K562 (cell line): ENCODE measurements around the gene MIDN. TPM values are rescaled to one million over a fixed set of nuclear protein-coding genes. Genes with fewer than 3 reads are reported as not detected.

Source experiments
- ARID1B ChIP-seq: fragments of 450-650 bp; IDR thresholded peaks from 2 replicates; pipeline ENCODE4 v1.6.1; 2016; ENCODE audit warnings: antibody characterized with exemption, mild to moderate bottlenecking, inconsistent platforms
- ARNT ChIP-seq, 2 experiments: fragments of 450-650 bp; IDR thresholded peaks; 2 replicates each; pipeline ENCODE4 v1.6.1; 2016; ENCODE audit warnings: mild to moderate bottlenecking in 1 of 2
- GTF2E2 ChIP-seq: fragments of 200-800 bp; sonication (Bioruptor generic); IDR thresholded peaks from 2 replicates; pipeline ENCODE4 v1.6.1; 2016; ENCODE audit warnings: missing genetic modification characterization, missing compliant biosample characterization
- HDAC3 ChIP-seq: fragments of 450-650 bp; IDR thresholded peaks from 2 replicates; pipeline ENCODE4 v1.6.1; 2018; ENCODE audit warnings: borderline replicate concordance, mild to moderate bottlenecking, moderate library complexity; ENCODE audit not compliant: partially characterized antibody
- HMG20B ChIP-seq: fragments of 250-450 bp; sonication (Bioruptor Pico); IDR thresholded peaks from 2 replicates; pipeline ENCODE4 v1.5.0; 2021; ENCODE audit warnings: mild to moderate bottlenecking
- NBN ChIP-seq: fragments of 450-650 bp; IDR thresholded peaks from 2 replicates; pipeline ENCODE4 v1.6.1; 2016; ENCODE audit warnings: low read depth, mild to moderate bottlenecking
- NFATC3 ChIP-seq: fragments of 450-650 bp; IDR thresholded peaks from 2 replicates; pipeline ENCODE4 v1.6.1; 2017; ENCODE audit warnings: mild to moderate bottlenecking
- NFYB ChIP-seq: IDR thresholded peaks from 2 replicates; pipeline ENCODE4 v1.6.1; 2011; ENCODE audit warnings: mild to moderate bottlenecking, moderate library complexity; ENCODE audit not compliant: insufficient read length; ENCODE audit errors: extremely low read depth
- NR4A1 ChIP-seq, 2 experiments: fragments of 250-450 bp in 1 of 2; fragments of 450-650 bp in 1 of 2; sonication (Bioruptor Pico) in 1 of 2; IDR thresholded peaks; 2 replicates each; pipeline versions ENCODE4 v1.4.0 to v1.6.1; 2016 to 2020; ENCODE audit warnings: mild to moderate bottlenecking in 2 of 2, missing compliant biosample characterization in 1 of 2, missing genetic modification characterization in 1 of 2, moderate library complexity in 1 of 2
- POLR3G ChIP-seq: IDR thresholded peaks from 2 replicates; pipeline ENCODE4 v1.6.1; 2011; ENCODE audit not compliant: insufficient read length, insufficient replicate concordance; ENCODE audit errors: extremely low read depth
- SAFB2 ChIP-seq: fragments of 200-400 bp; formaldehyde crosslinking; IDR thresholded peaks from 2 replicates; pipeline ENCODE4 v1.6.1; 2018; ENCODE audit warnings: borderline replicate concordance, low read length, low read depth, moderate library complexity; ENCODE audit not compliant: severe bottlenecking
- SREBF2 ChIP-seq: sonication (generic); formaldehyde crosslinking; IDR thresholded peaks from 2 replicates; pipeline ENCODE4 v1.4.0; 2020; ENCODE audit warnings: mild to moderate bottlenecking, missing genetic modification reagents
- TRIM28 ChIP-seq: fragments of 450-650 bp; IDR thresholded peaks from 2 replicates; pipeline ENCODE4 v1.6.1; 2017
- ZC3H4 ChIP-seq: sonication (generic); formaldehyde crosslinking; IDR thresholded peaks from 2 replicates; pipeline ENCODE4 v1.9.0; 2021; ENCODE audit warnings: missing genetic modification reagents, borderline replicate concordance
- ZNF324 ChIP-seq: fragments of 250-450 bp; sonication (Bioruptor Pico); IDR thresholded peaks from 2 replicates; pipeline ENCODE4 v1.4.0; 2020; ENCODE audit warnings: mild to moderate bottlenecking
- ZNF668 ChIP-seq: fragments of 250-450 bp; sonication (Bioruptor Pico); IDR thresholded peaks from 2 replicates; pipeline ENCODE4 v1.8.0; 2022; ENCODE audit warnings: mild to moderate bottlenecking, inconsistent platforms
- ZNF764 ChIP-seq: fragments of 250-450 bp; sonication (Bioruptor Pico); IDR thresholded peaks from 2 replicates; pipeline ENCODE4 v1.4.0; 2020; ENCODE audit warnings: low read depth, mild to moderate bottlenecking, moderate library complexity
- polyA plus RNA-seq, 8 experiments: library from polyadenylated mRNA; depleted of rRNA in 4 of 8; stranded (reverse) in 5 of 8; unstranded in 3 of 8; fragments of >200 nt; fragmentation: Nextera tagmentation in 2 of 8; fragmentation: Illumina TruSeq in 1 of 8; extraction: Ambion mirVana in 2 of 8; extraction: Trizol in 1 of 8; gene quantifications; 2 replicates each; pipeline versions ENCODE4 v1.2.1 to v1.2.3, GENCODE V29; 2011 to 2014; ENCODE audit warnings: inconsistent platforms in 1 of 8, missing spikeins in 1 of 8
- total RNA-seq, 7 experiments: library from RNA; depleted of rRNA in 6 of 7; stranded (reverse); fragments of >200 nt in 6 of 7; fragmentation: Illumina TruSeq in 2 of 7; extraction: Trizol in 2 of 7; gene quantifications; 2 replicates each; pipeline versions ENCODE4 v1.2.1 to v1.2.3, GENCODE V29; 2011 to 2021; ENCODE audit warnings: low replicate concordance in 1 of 7
- TF ChIP-seq, protein P1 (sequence below): fragments of 250-450 bp; sonication (Bioruptor Pico); IDR thresholded peaks from 2 replicates; pipeline ENCODE4 v1.8.0; 2021; ENCODE audit warnings: mild to moderate bottlenecking, moderate library complexity
- TF ChIP-seq, protein P2 (sequence below): fragments of 250-450 bp; sonication (Bioruptor Pico); IDR thresholded peaks from 2 replicates; pipeline ENCODE4 v1.5.0; 2021
- TF ChIP-seq, protein P3 (sequence below), 2 experiments: fragments of 450-650 bp; conservative IDR thresholded peaks; 2 replicates each; pipeline ENCODE4 v1.6.1; 2017; ENCODE audit warnings: mild to moderate bottlenecking in 2 of 2, moderate library complexity in 2 of 2
- TF ChIP-seq, protein P4 (sequence below): fragments of 250-450 bp; sonication (Bioruptor Pico); IDR thresholded peaks from 2 replicates; pipeline ENCODE4 v1.4.0; 2020
- TF ChIP-seq, protein P5 (sequence below): sonication (generic); formaldehyde crosslinking; IDR thresholded peaks from 2 replicates; pipeline ENCODE4 v1.8.1; 2023; ENCODE audit warnings: mild to moderate bottlenecking, missing genetic modification reagents, moderate library complexity

The MIDN gene
- total and polyA plus RNA-seq, 9 of the 15 experiments (the other 6 are each of a cell fraction or from before 2014, with no cell fraction given), result 0.17 to 120 (median 10.1) TPM

DNA sequence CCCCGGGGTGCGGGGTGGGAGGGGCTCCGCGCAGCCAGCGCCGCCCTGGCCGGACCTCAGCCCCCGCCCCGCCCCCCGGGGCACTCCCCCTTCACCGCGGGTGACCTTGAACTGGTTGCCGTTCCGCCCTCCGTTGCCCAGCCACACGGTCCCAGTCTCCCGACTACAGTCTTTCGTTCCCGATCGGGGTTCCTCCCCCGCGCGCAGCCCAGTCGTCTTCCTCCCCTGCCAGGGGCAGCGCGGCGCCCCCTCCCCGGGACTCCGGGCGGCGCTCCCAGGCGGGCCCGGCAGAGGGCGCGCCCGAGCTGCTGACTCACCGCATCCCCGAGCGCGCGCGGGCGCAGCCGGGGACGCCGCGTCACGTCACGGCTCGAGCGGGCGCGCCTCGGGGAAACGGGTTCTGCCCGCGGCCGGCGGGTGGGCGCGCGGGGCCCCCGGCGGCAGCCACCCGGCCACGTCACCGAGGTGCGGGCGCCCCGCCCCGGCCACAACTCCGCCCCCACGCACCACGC lies 459 bp downstream of the MIDN start (continued):
- TF ChIP-seq, protein P1, sequence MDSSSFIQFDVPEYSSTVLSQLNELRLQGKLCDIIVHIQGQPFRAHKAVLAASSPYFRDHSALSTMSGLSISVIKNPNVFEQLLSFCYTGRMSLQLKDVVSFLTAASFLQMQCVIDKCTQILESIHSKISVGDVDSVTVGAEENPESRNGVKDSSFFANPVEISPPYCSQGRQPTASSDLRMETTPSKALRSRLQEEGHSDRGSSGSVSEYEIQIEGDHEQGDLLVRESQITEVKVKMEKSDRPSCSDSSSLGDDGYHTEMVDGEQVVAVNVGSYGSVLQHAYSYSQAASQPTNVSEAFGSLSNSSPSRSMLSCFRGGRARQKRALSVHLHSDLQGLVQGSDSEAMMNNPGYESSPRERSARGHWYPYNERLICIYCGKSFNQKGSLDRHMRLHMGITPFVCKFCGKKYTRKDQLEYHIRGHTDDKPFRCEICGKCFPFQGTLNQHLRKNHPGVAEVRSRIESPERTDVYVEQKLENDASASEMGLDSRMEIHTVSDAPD, result no peak
- TF ChIP-seq SREBF2 (CRISPR knock-in tag) (no peak), HMG20B (no peak), NFYB (no peak), NBN (peak; percentile 32; the same call in 1 of the 2 replicates), ZNF668 (CRISPR knock-in tag) (no peak), ARNT (IDR thresholded peaks at IDR 0.05) (no peak), ZNF764 (no peak), NFATC3 (no peak), NR4A1 (CRISPR knock-in tag; IDR thresholded peaks at IDR 0.05) (no peak), NR4A1 (tag; IDR thresholded peaks at IDR 0.05) (no peak), ARID1B (peak; percentile 6; the same call in 1 of the 2 replicates), ZNF324 (no peak), GTF2E2 (no peak), POLR3G (no peak), TRIM28 (no peak), ZC3H4 (CRISPR knock-in tag) (peak; percentile 47; the same call in 1 of the 2 replicates), HDAC3 (no peak), SAFB2 (no peak)
- TF ChIP-seq, protein P2, sequence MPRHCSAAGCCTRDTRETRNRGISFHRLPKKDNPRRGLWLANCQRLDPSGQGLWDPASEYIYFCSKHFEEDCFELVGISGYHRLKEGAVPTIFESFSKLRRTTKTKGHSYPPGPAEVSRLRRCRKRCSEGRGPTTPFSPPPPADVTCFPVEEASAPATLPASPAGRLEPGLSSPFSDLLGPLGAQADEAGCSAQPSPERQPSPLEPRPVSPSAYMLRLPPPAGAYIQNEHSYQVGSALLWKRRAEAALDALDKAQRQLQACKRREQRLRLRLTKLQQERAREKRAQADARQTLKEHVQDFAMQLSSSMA (CRISPR knock-in tag), result no peak
- TF ChIP-seq, protein P3, sequence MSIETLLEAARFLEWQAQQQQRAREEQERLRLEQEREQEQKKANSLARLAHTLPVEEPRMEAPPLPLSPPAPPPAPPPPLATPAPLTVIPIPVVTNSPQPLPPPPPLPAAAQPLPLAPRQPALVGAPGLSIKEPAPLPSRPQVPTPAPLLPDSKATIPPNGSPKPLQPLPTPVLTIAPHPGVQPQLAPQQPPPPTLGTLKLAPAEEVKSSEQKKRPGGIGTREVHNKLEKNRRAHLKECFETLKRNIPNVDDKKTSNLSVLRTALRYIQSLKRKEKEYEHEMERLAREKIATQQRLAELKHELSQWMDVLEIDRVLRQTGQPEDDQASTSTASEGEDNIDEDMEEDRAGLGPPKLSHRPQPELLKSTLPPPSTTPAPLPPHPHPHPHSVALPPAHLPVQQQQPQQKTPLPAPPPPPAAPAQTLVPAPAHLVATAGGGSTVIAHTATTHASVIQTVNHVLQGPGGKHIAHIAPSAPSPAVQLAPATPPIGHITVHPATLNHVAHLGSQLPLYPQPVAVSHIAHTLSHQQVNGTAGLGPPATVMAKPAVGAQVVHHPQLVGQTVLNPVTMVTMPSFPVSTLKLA (conservative IDR thresholded peaks at IDR 0.05), result no peak; a peak in 3 of 4 replicates
- TF ChIP-seq, protein P4, sequence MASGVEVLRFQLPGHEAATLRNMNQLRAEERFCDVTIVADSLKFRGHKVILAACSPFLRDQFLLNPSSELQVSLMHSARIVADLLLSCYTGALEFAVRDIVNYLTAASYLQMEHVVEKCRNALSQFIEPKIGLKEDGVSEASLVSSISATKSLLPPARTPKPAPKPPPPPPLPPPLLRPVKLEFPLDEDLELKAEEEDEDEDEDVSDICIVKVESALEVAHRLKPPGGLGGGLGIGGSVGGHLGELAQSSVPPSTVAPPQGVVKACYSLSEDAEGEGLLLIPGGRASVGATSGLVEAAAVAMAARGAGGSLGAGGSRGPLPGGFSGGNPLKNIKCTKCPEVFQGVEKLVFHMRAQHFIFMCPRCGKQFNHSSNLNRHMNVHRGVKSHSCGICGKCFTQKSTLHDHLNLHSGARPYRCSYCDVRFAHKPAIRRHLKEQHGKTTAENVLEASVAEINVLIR (CRISPR knock-in tag), result no peak
- TF ChIP-seq, protein P5, sequence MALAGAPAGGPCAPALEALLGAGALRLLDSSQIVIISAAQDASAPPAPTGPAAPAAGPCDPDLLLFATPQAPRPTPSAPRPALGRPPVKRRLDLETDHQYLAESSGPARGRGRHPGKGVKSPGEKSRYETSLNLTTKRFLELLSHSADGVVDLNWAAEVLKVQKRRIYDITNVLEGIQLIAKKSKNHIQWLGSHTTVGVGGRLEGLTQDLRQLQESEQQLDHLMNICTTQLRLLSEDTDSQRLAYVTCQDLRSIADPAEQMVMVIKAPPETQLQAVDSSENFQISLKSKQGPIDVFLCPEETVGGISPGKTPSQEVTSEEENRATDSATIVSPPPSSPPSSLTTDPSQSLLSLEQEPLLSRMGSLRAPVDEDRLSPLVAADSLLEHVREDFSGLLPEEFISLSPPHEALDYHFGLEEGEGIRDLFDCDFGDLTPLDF (CRISPR knock-in tag), result no peak
